NCI-H2171 treated with DMSO at 0.1 percent for 48 hours (cell line): ENCODE results near the gene ERBB4.
"Not testable (repeated sequence)": the region's sequence is repeated elsewhere in the genome, so short reads cannot be mapped to it uniquely, and the experiment has no call there.

Experiments
- DNase-seq: peaks from one replicate; lab custom pipeline; 2025; lab: John Stamatoyannopoulos, UW

Gene ERBB4

DNA sequence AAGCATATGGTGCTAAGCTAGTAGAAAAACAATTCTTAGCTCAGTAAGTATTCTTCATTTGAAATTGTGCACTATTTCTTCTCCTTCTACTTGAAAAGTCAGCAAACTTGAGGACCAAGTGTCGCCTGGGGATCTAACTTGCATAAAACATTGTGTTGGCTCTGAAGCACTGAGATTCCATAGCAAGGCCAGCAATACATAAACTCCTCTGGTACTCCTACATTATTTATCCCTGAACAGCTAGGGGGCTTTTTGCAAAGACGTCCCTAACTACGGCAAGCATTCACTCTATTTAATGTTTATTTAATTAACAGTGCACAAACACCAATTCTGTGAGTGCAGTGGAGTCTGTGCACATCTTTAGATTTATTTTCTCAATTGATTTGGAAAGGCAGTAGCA, 392.2 kb downstream of the ERBB4 start:
- no peak for DNase-seq

DNA sequence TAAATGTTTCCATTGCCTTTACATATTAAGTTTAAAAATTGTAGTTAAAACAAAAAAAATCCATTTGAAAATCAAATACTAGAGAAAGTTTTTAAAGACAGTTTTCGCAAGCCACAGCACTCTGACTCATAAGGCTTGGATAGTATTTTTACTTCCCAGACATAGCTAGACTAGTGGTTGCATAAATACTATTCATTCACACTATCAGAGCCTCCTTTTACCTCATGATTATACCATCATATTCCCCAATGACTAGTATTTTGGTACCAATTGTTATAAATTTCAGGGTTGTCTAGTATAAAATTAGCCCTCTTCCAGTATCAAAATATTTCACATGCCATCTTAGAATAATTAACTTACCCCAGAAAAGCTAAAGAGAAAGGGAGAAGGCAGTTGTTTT, 393.5 kb downstream of the ERBB4 start:
- DNase-seq: no peak

DNA sequence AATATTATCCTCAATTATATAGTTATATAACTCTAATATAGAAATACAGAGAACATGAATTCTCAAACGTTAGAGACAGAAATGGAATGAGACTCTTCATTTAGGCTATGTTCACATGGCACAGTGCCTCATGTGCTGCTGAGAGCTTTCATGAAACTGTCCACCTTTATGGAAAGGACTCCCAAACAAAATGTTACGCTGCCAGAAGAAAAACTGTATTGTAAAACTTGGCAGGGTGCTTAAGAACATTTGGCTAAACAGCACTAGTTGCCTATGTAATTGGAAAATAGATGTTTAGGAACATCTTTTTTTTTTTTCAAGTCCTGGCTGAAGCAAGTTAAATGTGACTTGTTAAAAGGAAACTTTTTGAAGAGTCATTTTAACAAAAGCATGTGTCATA, 396.0 kb downstream of the ERBB4 start:
- DNase-seq: no peak

DNA sequence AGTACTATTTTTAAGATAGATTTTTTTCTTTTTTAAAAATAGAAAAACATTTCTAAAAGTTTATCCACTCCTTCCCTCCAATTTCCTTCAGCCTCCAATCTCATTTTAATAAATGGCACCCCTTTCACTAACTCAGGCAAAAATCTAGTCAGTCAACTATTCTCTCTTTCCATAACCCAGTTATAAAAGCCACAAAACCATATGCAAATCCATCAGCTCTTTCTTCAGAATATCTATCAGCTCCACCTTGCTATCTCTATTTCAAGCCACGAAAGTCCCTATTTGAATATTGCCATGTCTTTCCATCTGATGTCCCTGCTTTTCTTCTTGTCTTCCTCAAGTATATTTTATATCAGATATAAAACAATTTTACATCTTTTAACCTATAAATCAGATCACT, 397.1 kb downstream of the ERBB4 start:
- DNase-seq: no peak

DNA sequence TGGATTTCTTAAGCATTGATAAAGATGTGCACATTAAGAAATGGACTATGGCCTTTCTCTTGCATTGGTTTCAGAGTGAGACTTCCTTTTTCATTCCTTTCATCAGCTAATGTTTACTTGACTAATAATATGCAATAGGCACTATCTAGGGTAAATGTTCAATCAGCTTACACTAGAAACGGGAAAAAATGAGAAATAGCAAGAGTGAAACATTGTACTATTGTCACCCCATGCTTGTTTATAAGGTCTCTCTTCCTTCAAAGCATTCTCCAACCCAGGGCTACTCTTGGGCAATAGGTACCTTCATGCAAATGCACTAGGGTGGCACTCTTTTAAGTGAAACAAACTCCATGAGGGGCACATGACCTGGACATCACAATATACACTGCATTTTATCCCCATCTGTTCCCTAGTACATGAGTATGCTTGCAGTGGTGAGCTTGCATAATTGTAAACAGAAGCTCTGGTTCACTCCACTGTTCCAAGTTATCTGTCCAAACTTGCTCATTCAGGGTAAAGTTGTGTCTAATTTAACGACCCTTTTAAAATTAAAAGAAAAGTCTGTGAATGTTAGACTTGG, 402.3 kb downstream of the ERBB4 start:
- peak; percentile 37 for DNase-seq

DNA sequence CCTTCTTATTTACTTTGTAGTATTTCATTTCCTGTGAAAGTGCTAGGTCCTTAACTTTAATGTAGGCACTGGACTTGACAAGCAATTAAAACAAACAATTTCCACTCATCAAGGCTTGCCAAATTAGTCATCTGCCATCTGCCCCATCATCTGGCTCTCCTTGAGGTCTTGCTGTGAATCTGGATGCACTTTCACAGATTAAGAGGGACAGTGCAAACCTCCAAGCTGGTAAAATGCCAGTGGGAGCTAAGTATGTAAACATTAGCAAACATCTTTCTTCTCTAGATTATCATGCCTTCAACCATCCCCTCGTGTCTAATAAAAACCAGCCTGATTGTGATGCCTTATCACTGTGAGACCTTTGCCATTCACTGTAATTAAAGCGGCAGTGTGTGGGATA, 402.9 kb downstream of the ERBB4 start:
- peak; percentile 90 for DNase-seq

DNA sequence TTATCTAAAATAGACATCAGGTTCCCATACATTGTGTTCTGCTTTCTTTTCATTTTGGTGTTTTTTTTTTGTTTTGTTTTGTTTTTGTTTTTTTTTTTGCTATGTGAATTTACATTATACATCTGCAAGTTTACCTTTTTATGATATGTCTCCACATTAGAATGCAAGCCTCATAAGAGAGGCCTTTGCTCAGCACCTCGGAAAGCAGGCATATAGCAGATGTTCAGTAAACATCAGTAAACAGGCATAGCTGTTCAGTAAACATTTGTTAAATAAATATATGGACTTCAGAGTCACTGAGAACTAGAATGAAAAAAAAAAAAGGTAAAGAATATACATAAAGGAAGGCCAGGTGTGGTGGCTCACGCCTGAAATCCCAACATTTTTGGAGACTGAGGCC, 405.3 kb downstream of the ERBB4 start:
- DNase-seq: no peak

DNA sequence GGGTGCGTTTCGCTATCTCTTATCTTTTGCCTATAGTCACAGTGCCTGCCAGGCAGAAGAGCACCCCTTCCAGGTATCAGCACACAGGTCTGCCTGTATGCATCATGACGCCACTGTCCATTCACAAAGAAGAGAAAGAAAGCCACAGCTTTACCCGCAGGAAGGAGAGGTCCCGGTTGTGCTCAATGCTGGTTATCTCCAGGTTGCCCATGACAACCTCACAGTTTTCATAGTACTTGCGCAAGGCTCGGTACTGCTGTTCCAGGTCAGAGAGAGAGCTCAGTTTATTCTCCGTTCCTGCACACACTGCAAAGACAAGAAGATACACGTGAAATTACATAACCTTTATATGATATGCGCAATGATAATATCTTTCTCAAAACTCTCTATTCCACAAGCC, 414.0 kb downstream of the ERBB4 start:
- DNase-seq: no peak

DNA sequence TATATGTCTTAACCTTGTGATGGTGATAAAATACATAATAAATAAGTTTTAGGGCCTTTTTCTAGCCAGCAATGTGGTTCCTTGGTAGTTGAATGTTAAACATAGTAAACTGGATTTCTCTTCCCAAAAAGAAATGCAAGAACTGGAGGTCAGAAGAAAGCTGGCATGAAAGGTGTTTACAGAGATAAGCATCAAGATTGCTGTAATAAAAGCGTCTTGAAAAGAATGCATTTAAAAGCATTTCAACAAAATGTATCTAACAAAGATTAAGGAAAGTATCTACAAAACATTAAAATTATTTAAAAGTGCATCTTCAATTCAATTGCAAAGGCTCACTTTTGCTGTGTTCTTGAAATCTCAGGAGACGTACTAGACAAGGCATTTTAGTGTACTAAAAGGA, 419.0 kb downstream of the ERBB4 start:
- DNase-seq: no peak

DNA sequence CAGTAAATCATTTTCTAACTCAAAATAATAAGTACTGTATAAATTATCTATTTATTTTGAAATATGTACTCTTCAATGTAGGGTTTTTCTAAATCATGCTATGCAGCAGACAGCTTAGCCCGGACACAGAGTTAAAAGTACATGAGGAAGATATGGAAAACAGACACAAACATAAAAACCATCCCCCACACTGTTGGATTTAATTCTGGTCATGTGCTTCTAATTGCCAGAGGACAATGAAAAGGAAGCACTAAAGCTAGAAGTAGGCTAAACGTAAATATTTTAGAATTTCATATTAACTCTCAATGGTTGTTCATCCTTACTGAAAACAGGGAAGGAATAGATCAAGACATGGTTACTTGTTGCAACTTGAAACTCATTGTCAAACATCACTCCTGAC, 420.7 kb downstream of the ERBB4 start:
- no peak for DNase-seq

DNA sequence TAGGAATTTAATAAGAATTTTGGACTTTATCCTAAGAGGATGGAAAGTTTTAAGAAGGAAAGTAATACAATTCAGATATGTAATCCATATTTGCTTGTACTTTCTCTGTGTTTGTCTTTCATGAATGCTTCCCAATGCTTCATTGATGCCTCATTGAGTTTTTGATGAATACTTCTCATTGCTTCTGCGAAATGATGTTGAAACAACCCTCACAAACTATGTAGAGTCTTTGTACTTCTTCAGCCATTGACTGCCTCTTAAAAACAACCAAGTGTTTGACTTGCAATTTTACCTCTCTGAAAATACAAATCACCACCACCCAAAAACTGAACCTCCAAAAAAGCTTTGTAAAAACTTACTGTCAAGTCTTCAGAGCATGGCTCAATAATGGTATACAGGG, 424.1 kb downstream of the ERBB4 start:
- DNase-seq: no peak

DNA sequence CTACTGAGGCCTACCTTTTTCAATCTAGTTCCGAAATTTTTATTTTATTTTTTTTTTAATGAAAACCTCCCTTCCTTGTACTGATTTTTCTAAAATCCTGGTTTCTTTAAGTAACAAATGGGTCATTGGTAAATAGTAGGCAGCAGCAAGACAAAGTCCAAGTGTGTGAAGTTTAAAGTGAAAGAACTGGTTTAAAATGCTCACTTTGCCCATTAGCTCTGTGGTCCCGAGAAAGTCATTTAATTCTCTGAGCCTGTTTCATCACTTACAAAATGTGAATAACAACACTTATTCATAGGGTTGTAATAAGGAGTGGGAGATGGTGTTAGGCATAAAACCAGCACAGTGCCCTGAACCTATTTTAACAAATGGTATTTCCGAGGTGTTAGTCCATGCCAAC, 426.2 kb downstream of the ERBB4 start:
- no peak for DNase-seq

DNA sequence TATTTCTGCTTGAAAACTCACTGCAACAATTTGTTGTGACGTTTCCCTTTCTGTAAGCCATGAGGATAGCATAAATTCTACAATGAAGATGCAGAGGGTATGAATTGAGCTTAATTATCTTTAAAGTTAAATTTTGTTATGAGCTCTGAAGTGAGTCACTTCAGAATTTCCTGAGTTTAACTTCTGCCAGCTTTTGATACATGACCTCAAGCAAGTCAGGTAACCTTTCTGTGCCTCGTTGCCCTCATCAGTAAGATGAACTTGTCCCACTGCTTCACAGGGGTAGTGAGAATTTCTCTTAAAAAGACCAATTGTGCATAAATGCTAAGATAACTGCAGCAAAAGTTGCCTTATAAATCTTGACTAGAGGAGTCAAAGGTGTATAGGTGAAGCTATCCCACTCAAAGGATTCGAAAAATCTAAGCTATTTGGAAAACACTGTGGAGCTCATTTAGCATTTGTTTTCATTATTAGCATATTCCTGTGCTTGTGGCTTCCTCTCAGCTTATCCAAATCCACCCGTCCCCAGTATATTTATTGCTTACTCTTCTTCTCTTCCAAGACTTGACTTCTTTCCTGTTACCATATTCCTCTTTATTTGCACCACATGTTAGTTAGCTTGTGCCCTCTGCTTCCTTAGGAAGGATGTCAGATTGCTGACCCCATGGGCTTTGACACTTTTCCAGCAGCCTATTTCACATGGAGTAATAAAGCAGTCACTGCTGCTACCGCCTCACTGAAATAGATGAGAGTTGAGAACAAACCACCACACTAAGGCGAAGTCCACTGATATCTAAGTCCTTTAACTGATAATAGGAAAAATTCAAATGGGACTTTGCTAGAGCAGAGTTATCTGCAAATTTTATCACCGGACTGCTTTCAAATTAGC, 428.6 kb downstream of the ERBB4 start:
- DNase-seq: no peak

DNA sequence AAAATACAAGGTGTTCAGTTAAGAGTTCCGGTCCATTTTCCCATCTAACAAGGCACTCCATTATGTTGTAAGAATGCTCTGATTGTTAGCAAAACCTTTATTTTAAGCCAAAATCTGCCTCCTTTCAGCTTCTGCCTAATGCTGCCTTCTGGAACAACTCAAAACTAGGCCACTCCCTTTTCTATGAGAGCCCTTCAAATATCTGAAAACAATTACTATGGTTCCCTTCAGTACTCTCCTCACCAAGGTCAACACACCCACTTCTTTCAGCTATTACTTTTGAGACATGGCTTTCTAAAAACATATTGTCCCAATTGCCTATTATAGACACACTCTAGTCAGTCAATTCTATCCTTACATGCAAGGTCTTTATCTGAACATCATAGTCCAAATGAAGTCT, 429.4 kb downstream of the ERBB4 start:
- DNase-seq: no peak

DNA sequence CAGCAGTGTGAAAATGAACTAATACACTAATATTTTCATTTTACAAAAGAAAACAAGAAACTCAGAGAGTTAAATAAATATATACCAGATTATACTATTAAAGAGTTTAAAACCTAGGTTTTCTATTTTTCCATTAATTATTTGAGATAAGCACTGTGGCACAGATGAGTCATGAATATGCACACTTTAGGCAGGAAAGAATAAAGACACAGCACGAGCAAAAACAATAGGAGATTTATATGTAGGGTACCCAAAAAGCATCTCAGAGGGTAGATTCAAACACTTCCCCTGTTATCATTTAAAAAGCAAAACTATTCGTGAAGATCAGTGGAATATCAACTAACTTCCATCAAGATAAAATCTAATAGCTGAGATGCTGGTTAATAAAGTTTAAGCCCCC, 430.6 kb downstream of the ERBB4 start:
- DNase-seq: no peak

DNA sequence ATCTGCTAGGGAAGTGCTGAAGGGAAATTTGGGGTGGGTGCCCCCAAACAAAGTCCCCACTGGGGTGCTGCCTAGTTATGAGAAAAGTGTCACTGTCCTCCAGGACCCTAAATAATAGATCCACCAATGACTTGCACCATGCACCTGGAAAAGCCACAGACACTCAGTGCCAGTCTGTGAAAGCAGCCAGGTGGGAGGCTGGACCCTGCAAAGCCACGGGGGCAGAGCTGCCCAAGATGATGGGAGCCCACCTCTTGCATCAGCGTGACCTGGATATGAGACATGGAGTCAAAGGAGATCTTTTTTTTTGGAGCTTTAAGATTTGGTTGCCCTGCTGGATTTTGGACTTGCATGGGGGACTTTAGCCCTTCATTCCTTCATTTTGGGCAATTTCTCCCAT, 431.6 kb downstream of the ERBB4 start:
- no peak for DNase-seq

DNA sequence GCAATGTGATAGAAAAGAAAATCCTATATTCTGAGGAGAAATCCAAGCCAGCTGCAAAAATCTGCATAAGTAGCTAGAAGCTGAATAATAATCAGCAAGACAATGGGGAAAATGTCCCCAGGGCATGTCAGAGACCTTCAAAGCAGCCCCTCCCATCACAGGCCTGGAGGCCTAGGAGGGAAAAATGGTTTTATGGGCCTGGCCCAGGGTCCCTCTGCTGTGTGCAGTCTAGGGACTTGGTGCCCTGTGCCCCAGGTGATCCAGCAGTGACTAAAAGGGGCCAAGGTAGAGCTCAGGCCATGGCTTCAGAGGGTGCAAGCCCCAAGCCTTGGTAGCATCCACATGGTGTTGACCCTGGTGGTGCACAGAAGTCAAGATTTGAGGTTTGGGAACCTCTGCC, 432.1 kb downstream of the ERBB4 start:
- not testable (repeated sequence) for DNase-seq

DNA sequence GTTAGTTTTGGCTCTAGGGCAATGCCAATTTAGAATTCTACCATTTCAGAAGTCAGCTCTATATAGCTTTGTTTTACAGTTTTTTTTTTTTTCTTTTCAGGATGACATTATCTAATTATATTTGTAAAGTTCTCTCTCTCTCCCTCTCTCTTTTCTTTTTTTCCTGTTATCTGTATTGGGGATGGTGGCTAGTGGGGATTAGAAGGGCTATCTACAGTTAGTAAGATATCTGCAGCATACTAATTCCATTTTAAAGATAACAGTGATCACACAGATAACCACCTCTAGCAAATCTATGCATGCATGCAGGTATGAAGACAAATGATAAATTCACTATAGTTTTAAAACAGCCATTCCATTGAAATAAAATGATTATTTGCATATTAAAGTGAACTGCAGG, 438.9 kb downstream of the ERBB4 start:
- DNase-seq: no peak

DNA sequence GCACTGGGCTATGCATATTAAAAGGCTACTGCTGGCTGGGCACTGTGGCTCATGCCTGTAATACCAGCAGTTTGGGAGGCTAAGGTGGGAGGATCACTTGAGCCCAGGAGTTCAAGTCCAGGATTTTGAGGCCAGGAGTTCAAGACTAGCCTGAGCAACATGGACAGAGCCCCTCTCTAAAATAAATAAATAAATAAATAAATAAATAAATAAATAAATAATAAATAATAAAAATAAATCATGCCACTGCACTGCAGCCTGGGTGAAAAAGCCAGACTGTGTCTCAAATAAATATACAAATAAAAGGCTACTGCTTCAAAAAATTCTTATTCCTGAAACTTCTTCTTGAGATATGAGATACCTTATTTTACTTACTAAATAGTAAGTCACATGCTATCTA, 439.6 kb downstream of the ERBB4 start:
- DNase-seq: no peak

DNA sequence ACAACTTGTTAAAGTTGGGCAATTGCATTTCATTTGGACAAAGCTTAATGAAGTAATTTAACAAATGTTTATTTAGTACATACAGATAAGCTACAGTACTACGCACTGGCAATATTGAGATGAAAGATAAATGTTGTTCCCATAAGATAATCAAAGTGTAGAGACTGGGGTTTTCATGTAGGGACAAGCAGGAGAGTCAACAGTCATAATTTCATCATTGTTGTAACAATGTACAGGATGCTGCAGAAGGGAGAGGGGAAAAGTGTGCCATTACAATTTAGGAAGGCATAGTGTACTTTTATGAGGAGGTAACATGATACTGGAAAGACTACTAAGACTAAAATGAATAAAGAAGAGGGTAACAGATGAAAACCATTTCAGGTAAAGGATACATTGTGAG, 441.6 kb downstream of the ERBB4 start:
- no peak for DNase-seq

DNA sequence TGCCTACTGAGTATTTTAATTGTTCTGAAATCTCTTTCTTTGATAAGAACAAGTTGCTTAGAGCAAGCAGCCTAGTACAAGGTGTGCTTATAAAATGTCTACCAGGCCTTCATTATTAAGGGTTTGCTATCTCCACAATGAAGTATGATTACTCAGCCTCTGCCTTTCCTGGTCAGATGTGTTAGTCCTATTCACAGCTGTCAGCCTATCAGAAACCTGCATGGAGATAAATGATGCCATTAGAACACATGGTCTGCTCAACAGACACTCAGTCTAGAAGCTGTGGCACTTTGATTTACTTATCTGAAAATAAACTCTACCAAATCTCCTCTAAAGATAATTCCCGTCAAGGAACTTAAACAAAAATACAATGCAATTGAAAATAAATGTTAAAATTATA, 448.7 kb downstream of the ERBB4 start:
- DNase-seq: no peak

DNA sequence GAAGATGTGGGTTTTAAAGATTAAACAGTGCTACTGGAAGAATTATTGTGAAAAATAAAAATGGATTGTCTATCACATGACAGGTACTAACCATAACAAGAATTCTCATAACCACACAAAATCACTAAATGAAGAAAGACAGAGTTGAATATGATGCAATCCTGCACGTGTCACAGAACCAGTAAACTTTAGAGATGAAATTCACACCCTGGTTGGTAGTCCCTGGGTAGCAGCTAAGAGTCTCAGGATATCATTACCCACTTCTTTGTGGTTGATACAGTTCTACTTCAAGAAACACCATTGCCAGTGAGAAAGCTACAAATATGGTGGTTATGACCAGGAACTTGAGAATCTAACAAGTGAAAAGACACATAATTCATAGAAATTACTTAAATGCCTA, 450.2 kb downstream of the ERBB4 start:
- DNase-seq: no peak

DNA sequence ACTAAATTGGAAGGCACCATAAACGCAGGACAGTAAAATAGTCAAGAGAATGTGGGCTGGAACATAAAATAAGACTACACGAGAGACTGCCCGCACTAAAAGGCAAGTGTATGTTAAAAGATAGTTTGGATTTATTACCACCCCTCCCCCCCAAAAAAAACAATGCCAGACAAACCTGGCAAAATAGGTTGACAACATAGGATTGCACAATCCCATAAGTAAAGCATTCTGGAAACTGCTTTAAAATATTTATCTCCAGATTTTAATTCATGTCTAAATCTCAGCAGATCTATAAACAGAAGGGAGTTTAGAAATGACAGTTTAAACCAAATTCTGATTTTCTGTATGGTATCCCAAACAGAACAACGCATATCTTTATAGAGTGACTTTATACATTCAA, 455.1 kb downstream of the ERBB4 start:
- no peak for DNase-seq

DNA sequence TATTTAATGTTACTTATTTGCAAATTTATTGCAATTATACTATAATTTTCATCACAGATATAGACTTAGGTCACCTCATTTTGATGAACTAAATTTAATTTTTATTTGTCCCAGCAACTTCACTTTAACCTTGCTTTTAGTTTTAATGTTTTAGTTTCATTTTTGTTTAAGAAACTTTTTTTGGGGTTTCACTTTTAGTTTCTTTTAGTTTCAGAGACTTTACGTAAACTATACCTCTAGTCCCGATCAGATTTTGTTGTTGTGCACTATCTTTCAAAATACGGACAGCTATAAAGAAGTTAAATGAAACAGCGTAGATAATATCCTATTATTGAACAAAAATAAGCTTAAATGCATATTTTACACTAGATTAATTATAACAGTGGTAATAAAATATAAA, 460.5 kb downstream of the ERBB4 start:
- no peak for DNase-seq
